HEK293 (cell line): Measurements from ENCODE around the gene DOK3.

Experiments
- YY2 ChIP-seq: fragments of 450-650 bp; formaldehyde crosslinking; IDR thresholded peaks from 2 replicates; pipeline ENCODE4 v1.5.1; 2016; ENCODE audit warnings: missing biosample characterization, missing genetic modification characterization
- ZFHX2 ChIP-seq: fragments of 450-650 bp; formaldehyde crosslinking; conservative IDR thresholded peaks from 2 replicates; pipeline ENCODE4 v1.5.1; 2016; ENCODE audit warnings: missing biosample characterization, missing genetic modification characterization
- ZNF16 ChIP-seq: fragments of 450-650 bp; formaldehyde crosslinking; IDR thresholded peaks from 2 replicates; pipeline ENCODE4 v1.5.1; 2016; ENCODE audit warnings: low read depth, missing biosample characterization, missing genetic modification characterization
- ZNF184 ChIP-seq: fragments of 450-650 bp; IDR thresholded peaks from 2 replicates; pipeline ENCODE4 v1.5.1; 2018; ENCODE audit warnings: missing biosample characterization, mild to moderate bottlenecking, missing genetic modification characterization
- TF ChIP-seq, protein P1 (sequence below): fragments of 450-650 bp; formaldehyde crosslinking; IDR thresholded peaks from 2 replicates; pipeline ENCODE4 v1.5.1; 2016; ENCODE audit warnings: missing biosample characterization, missing genetic modification characterization

DNA sequence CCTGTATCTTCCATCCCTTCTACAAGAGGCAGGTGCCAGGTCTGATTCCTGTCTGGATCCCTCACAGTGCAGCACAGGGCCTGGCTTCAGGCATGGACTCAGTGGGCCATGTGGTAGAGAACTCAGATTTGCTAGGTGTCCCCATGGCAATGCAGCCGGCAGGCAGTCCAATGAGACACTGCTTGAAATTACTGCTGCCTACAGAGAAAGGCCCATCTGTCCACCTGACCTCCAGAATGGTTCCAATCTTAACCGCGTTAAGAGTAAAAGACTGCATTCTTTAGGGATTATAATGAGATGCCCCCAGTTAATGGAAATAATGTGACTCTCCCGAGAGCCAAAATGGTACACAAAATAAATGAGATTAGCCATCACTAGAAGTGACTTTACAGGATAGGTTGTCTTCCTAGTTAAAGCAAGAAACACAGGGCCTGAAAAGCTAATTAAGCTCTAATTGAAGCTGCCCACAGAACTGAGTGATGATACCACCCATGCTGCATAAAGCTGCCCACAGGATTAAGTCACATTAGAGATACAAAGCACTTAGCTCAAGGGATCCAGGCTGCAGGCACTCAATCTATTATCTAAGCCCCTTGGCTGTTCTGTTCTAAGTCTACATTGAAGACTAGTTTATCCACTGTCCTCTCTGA is 33.3 kb upstream of the DOK3 start:
- TF ChIP-seq ZNF184 (tag by site-specific recombination) (no peak), YY2 (tag by site-specific recombination) (no peak), ZFHX2 (tag by site-specific recombination) (no peak), ZNF16 (no peak)
- TF ChIP-seq, protein P1, sequence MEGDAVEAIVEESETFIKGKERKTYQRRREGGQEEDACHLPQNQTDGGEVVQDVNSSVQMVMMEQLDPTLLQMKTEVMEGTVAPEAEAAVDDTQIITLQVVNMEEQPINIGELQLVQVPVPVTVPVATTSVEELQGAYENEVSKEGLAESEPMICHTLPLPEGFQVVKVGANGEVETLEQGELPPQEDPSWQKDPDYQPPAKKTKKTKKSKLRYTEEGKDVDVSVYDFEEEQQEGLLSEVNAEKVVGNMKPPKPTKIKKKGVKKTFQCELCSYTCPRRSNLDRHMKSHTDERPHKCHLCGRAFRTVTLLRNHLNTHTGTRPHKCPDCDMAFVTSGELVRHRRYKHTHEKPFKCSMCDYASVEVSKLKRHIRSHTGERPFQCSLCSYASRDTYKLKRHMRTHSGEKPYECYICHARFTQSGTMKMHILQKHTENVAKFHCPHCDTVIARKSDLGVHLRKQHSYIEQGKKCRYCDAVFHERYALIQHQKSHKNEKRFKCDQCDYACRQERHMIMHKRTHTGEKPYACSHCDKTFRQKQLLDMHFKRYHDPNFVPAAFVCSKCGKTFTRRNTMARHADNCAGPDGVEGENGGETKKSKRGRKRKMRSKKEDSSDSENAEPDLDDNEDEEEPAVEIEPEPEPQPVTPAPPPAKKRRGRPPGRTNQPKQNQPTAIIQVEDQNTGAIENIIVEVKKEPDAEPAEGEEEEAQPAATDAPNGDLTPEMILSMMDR (tag by site-specific recombination), result no peak
